Stimulated activated CD8-positive, alpha-beta memory T cell treated with anti-CD3 and anti-CD28 coated beads, Interleukin-7, amount 100 ng/mL, for 4 hours (primary cell): Measurements from ENCODE around the gene TPK1.

Source experiments
- DNase-seq, 2 donors: peaks; one replicate each; pipeline ENCODE4 v3.0.0-alpha.2; 2020; ENCODE audit warnings: low read depth in 2 of 2

The TPK1 gene

GRCh38 chr7:144723301-144723700 is 112.6 kb downstream of the TPK1 start:
- DNase-seq: no peak

- no peak for DNase-seq
Observed at GRCh38 chr7:144720710-144721109, 115.1 kb downstream of the TPK1 start.

GRCh38 chr7:144720149-144720548 is 115.7 kb downstream of the TPK1 start:
- no peak for DNase-seq

- DNase-seq: no peak
Observed at GRCh38 chr7:144717720-144718119, 118.1 kb downstream of the TPK1 start.

- no peak for DNase-seq
Observed at GRCh38 chr7:144713850-144714249, 122.0 kb downstream of the TPK1 start.

GRCh38 chr7:144710791-144711190 is 125.1 kb downstream of the TPK1 start:
- no peak for DNase-seq

- no peak for DNase-seq
Observed at GRCh38 chr7:144709066-144709465, 126.8 kb downstream of the TPK1 start.

GRCh38 chr7:144691240-144691639 is 144.6 kb downstream of the TPK1 start:
- DNase-seq: no peak

GRCh38 chr7:144682581-144683280 is 153.1 kb downstream of the TPK1 start:
- no peak for DNase-seq

GRCh38 chr7:144676492-144676891 is 159.4 kb downstream of the TPK1 start:
- DNase-seq: no peak

GRCh38 chr7:144674550-144674949 is 161.3 kb downstream of the TPK1 start:
- no peak for DNase-seq

- no peak for DNase-seq
Observed at GRCh38 chr7:144672869-144673268, 163.0 kb downstream of the TPK1 start.

- no peak for DNase-seq
Observed at GRCh38 chr7:144671429-144671828, 164.4 kb downstream of the TPK1 start.

- no peak for DNase-seq
Observed at GRCh38 chr7:144670218-144670617, 165.6 kb downstream of the TPK1 start.

- DNase-seq: no peak
Observed at GRCh38 chr7:144668503-144668902, 167.3 kb downstream of the TPK1 start.

GRCh38 chr7:144665689-144666381 is 170.0 kb downstream of the TPK1 start:
- no peak for DNase-seq

- no peak for DNase-seq
Observed at GRCh38 chr7:144659211-144659610, 176.6 kb downstream of the TPK1 start.

- no peak for DNase-seq
Observed at GRCh38 chr7:144656965-144657517, 178.8 kb downstream of the TPK1 start.

- DNase-seq: no peak
Observed at GRCh38 chr7:144653449-144653848, 182.4 kb downstream of the TPK1 start.

GRCh38 chr7:144650439-144650838 is 185.4 kb downstream of the TPK1 start:
- DNase-seq: no peak

- DNase-seq: no peak
Observed at GRCh38 chr7:144649120-144649519, 186.7 kb downstream of the TPK1 start.

- no peak for DNase-seq
Observed at GRCh38 chr7:144641389-144642044, 194.3 kb downstream of the TPK1 start.

- no peak for DNase-seq
Observed at GRCh38 chr7:144632724-144633123, 203.1 kb downstream of the TPK1 start.
